Panc1 (cell line): Measurements from ENCODE around the gene KDM1A.

ENCODE experiments used
- CTCF ChIP-seq: fragments of 450-650 bp; IDR thresholded peaks from 2 replicates; pipeline ENCODE4 v1.5.1; 2017; ENCODE audit warnings: mild to moderate bottlenecking
- POLR2AphosphoS5 ChIP-seq: IDR thresholded peaks from 2 replicates; pipeline ENCODE4 v1.6.1; 2012; ENCODE audit warnings: mild to moderate bottlenecking, low read depth, low read length, moderate library complexity
- REST ChIP-seq, 2 experiments: IDR thresholded peaks; 2 replicates each; pipeline ENCODE4 v1.6.1; 2011 to 2012; ENCODE audit warnings: low read depth in 2 of 2, control low read depth in 1 of 2, low read length in 1 of 2, mild to moderate bottlenecking in 1 of 2, moderate library complexity in 1 of 2; ENCODE audit not compliant: insufficient read depth in 1 of 2
- TCF7L2 ChIP-seq: IDR thresholded peaks from 2 replicates; pipeline ENCODE4 v1.6.1; 2011; ENCODE audit warnings: mild to moderate bottlenecking, low read depth, low read length, inconsistent platforms

GRCh38 chr1:23040509-23040908 lies 21.2 kb downstream of the KDM1A start:
- no peak for TF ChIP-seq REST (IDR thresholded peaks at IDR 0.05; ENCODE audit: insufficient read depth in 1 of 2, low read depth in 2 of 2, low read length in 1 of 2)
- TF ChIP-seq CTCF, result no peak
- no peak for TF ChIP-seq POLR2AphosphoS5
- no peak for TF ChIP-seq TCF7L2
